ENCODE measurements around the gene GOLGA2. TPM values are rescaled to one million over a fixed set of nuclear protein-coding genes. Genes with fewer than 3 reads are reported as not detected.

The GOLGA2 gene
- total and polyA plus RNA-seq, 2 donors (not counting 1 experiment from before 2014, with no cell fraction given): 23.2 to 87.3 TPM

- H3K27ac Mint-ChIP-seq: no peak overlapping the region
- peaks cover 0 to 32% (median 7%) of the 10 kb centered on the region in 4 experiments for H3K27me3 ChIP-seq (replicated peaks in 1 of 4; ENCODE audit: control extremely low read depth in 1 of 4, control insufficient read depth in 3 of 4, insufficient read depth in 4 of 4, low read length in 3 of 4)
Measured at GRCh38 chr9:128242124-128242523, 33.7 kb downstream of the GOLGA2 start.

GRCh38 chr9:128233817-128234406 is 41.9 kb downstream of the GOLGA2 start:
- H3K4me2 ChIP-seq (replicated peaks; ENCODE audit: low read depth, low read length, poor library complexity, severe bottlenecking): no peak overlapping the region
- no peaks in the 10 kb centered on the region for H4K20me1 ChIP-seq (ENCODE audit: control insufficient read depth, insufficient read depth, low read length, poor library complexity, severe bottlenecking)
- POLR2A ChIA-PET: no interaction called here
- H3K4me1 ChIP-seq (ENCODE audit: control insufficient read depth in 2 of 2, insufficient read depth in 2 of 2, low read length in 2 of 2): no peaks in the 10 kb centered on the region
- intact Hi-C loops (cut with micrococcal nuclease): no loop called here
- Mint-ChIP-seq H3K4me1 (no peaks in the 10 kb centered on the region), H3K27ac (no peak overlapping the region), H3K4me3 (no peak overlapping the region), H3K9me3 (ENCODE audit: insufficient read depth) (no peaks in the 10 kb centered on the region), H3K27me3 (peaks cover 5% of the 10 kb centered on the region)
- CTCF ChIA-PET: no interaction called here
- no peak overlapping the region for H2AFZ ChIP-seq (ENCODE audit: insufficient read depth, low read depth, low read length, poor library complexity, severe bottlenecking)
- TF ChIP-seq, protein P1, sequence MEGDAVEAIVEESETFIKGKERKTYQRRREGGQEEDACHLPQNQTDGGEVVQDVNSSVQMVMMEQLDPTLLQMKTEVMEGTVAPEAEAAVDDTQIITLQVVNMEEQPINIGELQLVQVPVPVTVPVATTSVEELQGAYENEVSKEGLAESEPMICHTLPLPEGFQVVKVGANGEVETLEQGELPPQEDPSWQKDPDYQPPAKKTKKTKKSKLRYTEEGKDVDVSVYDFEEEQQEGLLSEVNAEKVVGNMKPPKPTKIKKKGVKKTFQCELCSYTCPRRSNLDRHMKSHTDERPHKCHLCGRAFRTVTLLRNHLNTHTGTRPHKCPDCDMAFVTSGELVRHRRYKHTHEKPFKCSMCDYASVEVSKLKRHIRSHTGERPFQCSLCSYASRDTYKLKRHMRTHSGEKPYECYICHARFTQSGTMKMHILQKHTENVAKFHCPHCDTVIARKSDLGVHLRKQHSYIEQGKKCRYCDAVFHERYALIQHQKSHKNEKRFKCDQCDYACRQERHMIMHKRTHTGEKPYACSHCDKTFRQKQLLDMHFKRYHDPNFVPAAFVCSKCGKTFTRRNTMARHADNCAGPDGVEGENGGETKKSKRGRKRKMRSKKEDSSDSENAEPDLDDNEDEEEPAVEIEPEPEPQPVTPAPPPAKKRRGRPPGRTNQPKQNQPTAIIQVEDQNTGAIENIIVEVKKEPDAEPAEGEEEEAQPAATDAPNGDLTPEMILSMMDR (IDR thresholded peaks at IDR 0.05): no peak
- no peak for TF ChIP-seq EZH2 (IDR thresholded peaks at IDR 0.05; ENCODE audit: borderline replicate concordance, insufficient read depth, low read depth, low read length, poor library complexity, severe bottlenecking)
- no peak overlapping the region for H3K4me3 ChIP-seq (ENCODE audit: control extremely low read depth in 1 of 5, extremely low read depth in 1 of 5, insufficient read depth in 1 of 5, low read depth in 2 of 5, low read length in 4 of 5)
- no peak for ATAC-seq (ENCODE audit: low read depth)
- H3K27ac ChIP-seq (ENCODE audit: low read length in 2 of 2): no peak overlapping the region
- no peaks in the 10 kb centered on the region for H3K9me3 ChIP-seq (ENCODE audit: control extremely low read depth in 1 of 3, control insufficient read depth in 2 of 3, insufficient read depth in 1 of 3, low read length in 2 of 3)
- H3K27me3 ChIP-seq (replicated peaks in 1 of 4; ENCODE audit: control extremely low read depth in 1 of 4, control insufficient read depth in 3 of 4, insufficient read depth in 4 of 4, low read length in 3 of 4): no peaks in the 10 kb centered on the region
- no peak for DNase-seq
- H3K79me2 ChIP-seq (ENCODE audit: control insufficient read depth, insufficient read depth, low read length): no peaks in the 10 kb centered on the region
- 90% methylated on average over 28 of the region's 28 CpGs for WGBS (ENCODE audit: insufficient coverage)
- no peak overlapping the region for H3K9ac ChIP-seq (ENCODE audit: low read length)
- H3K36me3 ChIP-seq (replicated peaks in 1 of 2; ENCODE audit: control extremely low read depth in 1 of 2, control insufficient read depth in 1 of 2, extremely low read depth in 1 of 2, insufficient read depth in 2 of 2, low read length in 1 of 2): no peaks in the 10 kb centered on the region

More at GRCh38 chr9:128242124-128242523, 33.7 kb downstream of the GOLGA2 start:
- no peak overlapping the region for H3K9ac ChIP-seq (ENCODE audit: low read length)
- DNase-seq: no peak
- WGBS (ENCODE audit: insufficient coverage): 90% methylated on average over 2 of the region's 4 CpGs
- no peak overlapping the region for H3K27ac ChIP-seq (ENCODE audit: low read length in 2 of 2)
- intact Hi-C loops (cut with micrococcal nuclease): no loop called here
- peaks cover 5 to 9% of the 10 kb centered on the region in 2 donors for H3K4me1 ChIP-seq (ENCODE audit: control insufficient read depth in 2 of 2, insufficient read depth in 2 of 2, low read length in 2 of 2)
- POLR2A ChIA-PET: no interaction called here
- Mint-ChIP-seq H3K4me1 (peaks cover 13% of the 10 kb centered on the region), H3K9me3 (ENCODE audit: insufficient read depth) (no peaks in the 10 kb centered on the region), H3K4me3 (no peak overlapping the region), H3K27me3 (peaks cover 33% of the 10 kb centered on the region)
- no peak for TF ChIP-seq EZH2 (IDR thresholded peaks at IDR 0.05; ENCODE audit: borderline replicate concordance, insufficient read depth, low read depth, low read length, poor library complexity, severe bottlenecking)
- TF ChIP-seq, protein P1 (IDR thresholded peaks at IDR 0.05): no peak
- H3K79me2 ChIP-seq (ENCODE audit: control insufficient read depth, insufficient read depth, low read length): no peaks in the 10 kb centered on the region
- no peaks in the 10 kb centered on the region for H3K36me3 ChIP-seq (replicated peaks in 1 of 2; ENCODE audit: control extremely low read depth in 1 of 2, control insufficient read depth in 1 of 2, extremely low read depth in 1 of 2, insufficient read depth in 2 of 2, low read length in 1 of 2)
- no peak overlapping the region for H3K4me3 ChIP-seq (ENCODE audit: control extremely low read depth in 1 of 5, extremely low read depth in 1 of 5, insufficient read depth in 1 of 5, low read depth in 2 of 5, low read length in 4 of 5)
- H4K20me1 ChIP-seq (ENCODE audit: control insufficient read depth, insufficient read depth, low read length, poor library complexity, severe bottlenecking): no peaks in the 10 kb centered on the region
- no peak overlapping the region for H3K4me2 ChIP-seq (replicated peaks; ENCODE audit: low read depth, low read length, poor library complexity, severe bottlenecking)
- ATAC-seq (ENCODE audit: low read depth): no peak
- H2AFZ ChIP-seq (ENCODE audit: insufficient read depth, low read depth, low read length, poor library complexity, severe bottlenecking): no peak overlapping the region
- CTCF ChIA-PET: no interaction called here
- H3K9me3 ChIP-seq (ENCODE audit: control extremely low read depth in 1 of 3, control insufficient read depth in 2 of 3, insufficient read depth in 1 of 3, low read length in 2 of 3): peaks cover 0 to 3% (median 0%) of the 10 kb centered on the region in 3 donors
